HCEC 1CT (cell line): ENCODE results near the gene CHD6.

Experiments
- DNase-seq: peaks from one replicate; pipeline ENCODE4 v3.0.0-alpha.2; 2017

Gene CHD6

DNA sequence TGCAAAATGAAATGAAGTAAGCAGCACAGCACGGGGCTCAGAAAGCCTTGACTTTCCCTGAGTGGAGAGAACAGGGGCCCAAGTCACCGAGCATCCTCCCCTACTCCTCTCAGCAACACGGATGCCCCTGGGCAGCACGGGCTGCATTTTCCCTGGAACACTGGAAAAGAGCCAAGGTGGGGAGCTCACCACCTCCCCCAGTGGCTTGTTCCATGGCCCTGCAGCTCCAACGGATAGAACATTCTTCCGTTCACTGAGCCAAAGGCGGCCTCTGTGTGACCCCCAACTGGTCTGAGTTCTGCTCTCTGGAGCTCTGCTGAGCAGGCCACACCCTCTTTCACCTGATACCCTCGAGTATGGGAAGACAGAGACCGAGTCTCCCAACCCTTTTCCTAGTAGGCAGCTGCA is 230.7 kb downstream of the CHD6 start:
- DNase-seq, result no peak

DNA sequence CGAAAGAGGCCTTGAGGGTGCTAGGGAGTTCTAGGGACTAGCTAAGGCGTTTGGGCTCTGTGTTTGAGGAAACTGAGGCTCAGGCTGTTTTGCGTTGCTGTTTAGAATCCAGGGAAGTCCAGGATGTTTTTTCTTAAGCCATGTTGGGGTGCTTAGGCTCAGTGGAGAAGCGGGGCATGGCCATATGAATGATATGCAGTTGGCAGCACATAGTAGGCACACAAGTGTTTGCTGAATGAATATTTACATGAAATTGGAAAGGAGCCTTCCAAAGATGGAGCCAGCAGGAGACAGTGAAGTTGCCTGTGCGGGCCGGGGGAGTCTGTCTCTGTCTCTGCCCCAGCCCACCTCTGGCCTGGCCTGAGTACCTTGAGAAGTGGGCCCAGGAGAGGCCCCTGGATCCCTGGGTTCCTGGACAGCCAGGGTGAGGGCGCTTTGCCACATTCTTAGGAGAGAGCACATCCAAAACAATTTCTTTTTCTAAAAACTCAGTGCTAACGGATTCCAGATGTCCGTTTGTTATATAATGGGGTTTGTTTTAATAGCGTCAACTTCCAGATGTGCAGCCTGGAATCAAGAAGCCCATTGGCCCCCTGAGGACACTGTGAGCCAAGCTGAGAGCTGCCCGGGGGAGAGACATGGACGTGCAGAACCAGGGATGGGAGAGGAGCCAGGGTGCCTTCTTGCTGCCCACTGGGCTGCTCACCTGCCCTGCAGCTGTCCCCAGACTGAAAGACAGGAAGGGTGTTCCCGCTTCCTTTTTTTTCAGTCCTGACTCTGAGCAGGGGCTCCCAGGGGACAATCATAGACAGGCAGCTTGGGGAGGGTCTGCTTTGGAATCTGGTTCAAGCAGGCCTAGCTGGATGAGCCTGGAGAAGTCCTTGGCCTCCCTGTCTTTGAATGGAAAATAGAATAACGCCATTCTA is 231.4 kb downstream of the CHD6 start:
- no peak for DNase-seq

DNA sequence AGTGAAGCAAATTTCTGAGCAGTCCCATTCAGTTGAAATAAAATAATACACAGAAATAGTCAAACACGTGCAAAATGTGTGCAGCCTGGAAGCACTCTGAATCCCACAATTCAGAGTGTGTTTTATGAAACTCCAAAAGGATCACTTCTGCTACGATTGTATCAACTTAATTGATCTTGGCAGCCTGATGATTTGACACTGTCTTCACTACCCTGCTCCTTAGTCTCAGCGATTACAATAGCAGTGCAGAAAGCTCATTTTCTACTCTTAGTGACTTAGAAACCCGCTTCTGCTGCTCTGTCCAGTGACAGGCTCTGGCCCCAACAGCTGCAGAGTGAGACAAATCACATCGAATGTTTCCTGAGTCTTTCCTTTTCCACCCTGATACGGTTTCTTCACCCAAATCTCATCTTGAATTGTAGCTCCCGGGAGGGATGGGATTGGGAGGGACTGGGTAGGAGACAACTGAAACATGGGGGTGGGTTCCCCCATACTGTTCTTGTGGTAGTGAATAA is 235.3 kb downstream of the CHD6 start:
- DNase-seq, result no peak

DNA sequence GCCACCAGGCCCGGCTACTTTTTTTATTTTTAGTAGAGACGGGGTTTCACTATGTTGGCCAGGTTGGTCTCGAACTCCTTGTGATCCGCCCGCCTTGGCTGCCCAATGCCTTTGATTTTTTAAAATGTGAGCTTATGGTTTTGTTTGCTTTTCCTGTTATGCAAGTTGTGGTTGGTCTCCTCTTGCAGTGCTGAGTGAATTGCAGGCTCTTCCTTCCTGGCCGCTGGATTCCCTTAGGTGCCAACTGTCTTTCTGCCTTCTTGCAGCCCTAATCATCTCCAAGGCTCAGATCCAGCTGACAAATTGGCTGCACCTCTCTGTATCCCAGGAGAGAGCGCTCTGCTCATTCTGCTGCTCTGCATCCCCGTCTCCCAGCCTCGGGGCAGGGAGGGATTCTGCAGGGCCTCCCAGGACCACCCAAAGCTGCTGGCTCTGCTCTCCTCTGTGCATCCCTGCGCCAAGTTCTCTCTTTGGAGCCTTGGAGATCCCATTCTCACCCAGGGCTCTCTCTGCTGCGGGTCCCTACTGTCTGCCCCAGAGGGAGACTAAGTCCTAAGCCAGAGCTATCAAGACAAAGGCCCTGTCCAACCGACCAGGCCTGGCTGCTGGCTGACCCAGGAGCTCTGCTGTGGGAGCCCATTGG is 237.5 kb downstream of the CHD6 start:
- no peak for DNase-seq

DNA sequence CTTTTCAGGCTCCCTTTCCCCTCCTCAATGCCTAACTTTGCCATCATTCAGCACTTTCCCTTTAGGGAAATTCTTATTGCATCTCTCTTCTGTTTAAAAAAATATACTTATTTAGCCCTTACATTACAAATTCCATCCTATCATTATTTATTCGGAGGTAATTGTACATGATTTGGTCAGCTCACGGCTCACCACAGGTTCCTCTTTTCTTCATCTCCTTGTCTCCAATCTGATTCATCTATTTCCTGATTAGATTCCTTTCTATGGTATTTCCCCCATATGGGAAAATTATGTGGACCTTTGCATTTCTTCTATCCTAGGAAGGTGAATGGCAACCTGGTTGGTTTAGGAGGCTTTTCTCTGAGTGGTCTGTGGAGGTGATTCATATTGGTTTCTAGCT is 238.6 kb downstream of the CHD6 start:
- DNase-seq, result no peak

DNA sequence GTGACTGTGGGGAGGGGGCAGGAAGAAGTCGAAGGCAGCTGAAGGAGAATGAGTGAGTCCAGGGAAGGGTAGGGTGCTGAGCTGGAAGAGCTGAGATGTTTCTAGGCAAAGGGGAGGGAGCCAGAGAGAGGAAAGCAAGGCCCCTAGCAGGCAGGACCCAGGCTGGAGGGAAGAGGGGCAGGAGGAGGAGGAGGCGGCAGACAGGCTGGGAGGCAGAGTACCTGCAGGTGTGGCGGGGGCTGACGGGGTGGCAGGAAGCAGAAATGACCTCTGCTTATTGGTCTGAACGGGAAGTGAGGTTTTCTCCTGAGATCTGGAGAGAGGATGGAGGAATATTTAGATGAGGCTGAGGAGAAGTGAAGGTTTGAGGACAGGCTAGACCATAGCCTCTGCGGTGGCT is 240.9 kb downstream of the CHD6 start:
- DNase-seq, result no peak

DNA sequence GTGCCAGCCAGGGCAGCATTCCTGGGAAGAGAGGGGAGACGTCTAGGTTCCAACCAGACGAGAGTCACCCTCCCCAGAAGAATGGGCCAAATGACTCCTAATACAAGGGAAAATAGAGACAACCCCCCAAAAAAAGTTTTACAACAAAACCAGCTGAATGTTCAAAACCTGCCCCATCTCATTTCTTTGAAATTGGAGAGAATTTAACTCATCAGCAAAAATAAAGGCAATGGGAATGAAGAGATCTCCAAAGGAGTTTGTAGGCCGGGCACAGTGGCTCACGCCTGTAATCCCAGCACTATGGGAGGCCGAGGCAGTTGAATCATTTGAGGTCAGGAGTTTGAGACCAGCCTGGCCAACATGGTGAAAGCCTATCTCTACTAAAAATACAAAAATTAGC is 241.8 kb downstream of the CHD6 start:
- DNase-seq, result no peak

DNA sequence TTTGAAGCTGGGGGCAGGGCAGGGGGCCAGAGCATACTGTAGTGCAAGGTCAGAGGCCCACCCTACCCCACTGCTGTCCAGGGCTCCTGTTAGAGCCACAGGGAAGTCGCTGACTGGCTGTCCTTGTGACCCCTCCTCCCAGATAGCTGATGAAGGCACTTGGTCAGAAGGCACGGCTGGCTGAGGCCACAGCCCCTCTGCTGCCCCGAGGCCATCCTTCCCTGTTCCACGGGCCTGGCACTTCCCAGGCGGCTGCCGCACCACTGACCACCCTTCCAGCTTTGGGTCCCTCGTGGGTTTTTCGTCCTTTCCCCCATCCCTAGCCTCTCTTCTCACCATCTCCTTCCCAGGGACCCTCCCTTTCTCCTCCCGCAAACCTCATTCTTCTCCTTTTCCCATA is 242.3 kb downstream of the CHD6 start:
- DNase-seq, result no peak

DNA sequence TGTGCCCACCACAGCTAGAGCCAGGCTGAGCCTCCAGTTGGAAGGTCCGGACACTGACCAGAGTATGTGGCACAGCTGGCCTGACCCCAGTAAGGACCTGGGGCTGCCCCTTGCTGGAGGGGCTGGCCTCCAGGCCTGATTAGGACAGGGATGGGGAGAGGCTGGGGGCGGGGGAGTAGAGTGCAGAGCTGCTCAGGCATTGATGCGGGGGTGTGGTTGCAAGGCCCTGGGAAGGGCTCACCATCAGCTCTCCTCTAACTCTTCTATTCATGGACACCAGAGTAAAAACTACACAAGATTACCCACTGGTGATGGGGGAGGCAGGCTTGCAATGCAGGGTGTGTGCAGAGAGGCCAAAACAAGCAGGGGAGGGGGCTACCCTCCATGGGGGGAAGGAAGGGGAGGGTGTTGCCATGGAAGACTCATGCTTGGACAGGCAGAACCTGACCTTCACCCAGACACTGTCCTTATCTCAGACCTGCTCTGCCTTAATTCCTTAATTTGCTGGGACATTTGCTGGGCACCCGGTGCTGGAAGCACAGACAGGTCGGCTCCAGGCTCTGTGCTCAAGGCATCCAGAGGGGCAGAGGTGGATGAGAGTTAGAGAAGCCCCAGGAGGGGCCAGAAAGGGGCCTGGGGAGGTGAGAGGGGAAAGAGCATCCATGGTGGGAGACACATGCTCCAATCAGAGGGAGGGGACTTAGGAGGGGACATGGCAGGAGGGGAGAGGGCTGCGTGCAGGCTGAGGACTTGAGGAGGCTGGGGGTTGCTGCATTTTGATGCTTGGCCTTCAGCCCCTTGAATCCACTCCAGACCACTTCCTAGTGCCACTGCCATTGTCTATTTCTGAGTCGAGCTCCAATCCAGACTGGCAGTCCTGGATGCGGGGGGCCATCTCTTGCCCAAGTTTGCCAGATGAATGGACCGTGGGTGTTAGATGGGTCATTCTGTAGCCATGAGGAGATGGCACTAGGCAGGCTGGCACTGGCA is 244.0 kb downstream of the CHD6 start:
- no peak for DNase-seq

DNA sequence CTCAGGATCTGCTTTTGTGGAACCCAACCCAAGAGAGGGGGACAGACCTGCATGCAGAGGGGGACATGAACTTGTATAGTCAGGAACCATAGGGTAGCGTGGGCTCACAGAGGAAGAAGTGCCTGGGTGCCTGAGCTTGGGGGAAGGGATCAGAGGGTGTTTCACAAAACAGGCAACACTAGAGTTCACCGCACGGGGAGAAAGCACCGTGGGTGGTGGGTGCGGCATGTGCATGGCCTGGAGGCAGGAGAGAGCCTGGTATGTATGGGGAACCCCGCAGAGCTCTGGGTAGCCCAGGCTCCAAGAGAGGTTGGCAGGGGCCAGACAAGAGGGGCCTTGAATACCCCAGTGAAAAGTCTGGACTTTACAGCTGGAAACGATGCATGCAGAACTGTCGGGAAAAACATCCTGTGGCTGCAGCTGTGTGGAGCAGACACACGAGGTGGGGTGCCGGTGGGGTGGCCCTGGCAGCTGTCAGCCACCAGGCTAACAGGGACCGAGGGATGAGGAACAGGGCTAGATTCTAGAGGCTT is 244.9 kb downstream of the CHD6 start:
- DNase-seq, result no peak

DNA sequence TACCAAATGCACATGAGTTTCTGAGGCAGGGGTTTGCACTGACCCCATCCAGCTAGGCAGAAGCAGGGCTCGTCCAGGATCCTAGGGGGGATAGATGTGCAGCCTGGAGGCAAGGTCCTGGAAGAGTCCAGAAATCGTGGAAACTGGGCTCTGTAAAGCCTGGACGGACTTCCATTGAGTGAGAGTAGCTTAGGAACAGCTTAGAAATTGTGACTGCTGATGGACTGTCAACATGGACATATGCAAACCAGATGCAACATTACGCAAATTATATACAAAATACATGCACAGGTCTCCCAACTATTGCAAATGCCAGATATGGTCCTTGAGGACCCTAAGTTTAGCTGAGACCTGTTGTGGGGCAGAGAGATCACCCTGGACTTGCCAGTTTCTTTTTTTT is 246.8 kb downstream of the CHD6 start:
- no peak for DNase-seq

DNA sequence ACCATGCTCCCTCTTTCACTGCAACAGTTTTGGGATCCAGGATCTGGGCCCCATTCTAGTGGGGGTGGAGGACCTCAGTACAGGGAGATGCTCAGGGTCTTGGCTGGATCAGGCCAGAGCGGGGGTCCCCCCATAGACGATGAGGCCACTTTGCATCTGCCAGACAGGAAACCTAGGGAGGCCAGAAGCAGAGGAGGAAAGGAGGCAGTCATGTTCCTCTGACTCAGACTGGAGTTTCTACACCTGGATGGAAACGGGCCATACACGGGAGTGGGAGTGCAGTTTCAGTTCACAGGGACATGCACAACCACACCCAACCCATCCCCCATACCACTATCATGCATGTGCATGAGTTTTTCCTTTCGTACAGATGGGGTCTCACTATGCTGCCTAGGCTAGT is 248.0 kb downstream of the CHD6 start:
- no peak for DNase-seq

DNA sequence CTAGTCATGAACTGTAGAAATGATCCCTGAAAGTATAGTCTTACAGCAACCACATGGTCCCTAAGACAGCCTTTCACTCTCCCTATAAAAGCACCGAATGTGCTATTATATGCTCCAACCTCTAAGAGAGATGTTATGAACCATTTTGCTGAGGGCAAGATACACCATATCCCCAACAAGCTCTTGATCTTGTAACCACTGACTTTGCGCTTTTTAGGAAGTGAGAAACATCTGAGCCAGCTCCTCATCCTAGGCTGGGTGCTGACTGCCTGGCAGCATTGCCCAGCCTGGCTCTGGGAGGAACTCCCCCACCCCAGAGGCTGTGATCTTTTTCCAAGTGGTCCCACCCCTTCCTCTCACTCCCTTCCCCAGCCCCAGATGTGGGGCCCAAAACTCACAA is 248.5 kb downstream of the CHD6 start:
- DNase-seq, result no peak

DNA sequence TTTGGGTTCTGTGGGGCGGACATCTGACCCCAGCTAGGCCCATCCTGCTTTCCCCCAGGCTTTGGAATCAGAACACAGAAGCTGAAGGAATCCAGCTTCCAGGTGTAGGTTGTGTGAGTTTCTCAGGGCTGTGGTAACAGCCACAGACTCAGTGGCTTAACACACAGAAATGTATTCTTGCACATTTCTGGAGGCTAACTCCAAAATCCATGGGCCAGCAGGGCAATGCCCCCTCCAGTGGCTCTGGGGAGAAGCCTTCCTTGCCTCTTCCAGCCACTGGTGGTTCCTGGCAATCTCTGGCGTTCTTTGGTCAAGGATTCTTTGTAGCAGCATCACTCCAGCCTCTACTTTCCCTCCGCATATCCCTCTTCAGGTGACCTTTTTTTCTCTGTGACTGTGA is 250.2 kb downstream of the CHD6 start:
- no peak for DNase-seq

DNA sequence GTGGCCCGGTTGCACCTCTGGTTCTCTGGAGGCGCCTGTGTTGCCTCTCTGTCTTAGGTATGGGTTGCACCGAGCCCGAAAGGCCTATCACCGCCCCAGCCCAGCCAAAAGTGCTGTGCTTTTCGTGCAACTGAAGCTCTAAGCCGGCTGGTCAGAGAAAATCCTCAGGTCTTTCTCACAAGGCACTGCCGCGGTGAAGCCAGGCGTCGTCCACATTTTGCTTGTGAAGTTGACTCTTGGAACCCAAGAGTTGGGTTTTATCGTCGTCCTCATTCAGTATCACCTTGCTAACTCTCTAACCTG is 250.8 kb downstream of the CHD6 start:
- DNase-seq, result no peak

DNA sequence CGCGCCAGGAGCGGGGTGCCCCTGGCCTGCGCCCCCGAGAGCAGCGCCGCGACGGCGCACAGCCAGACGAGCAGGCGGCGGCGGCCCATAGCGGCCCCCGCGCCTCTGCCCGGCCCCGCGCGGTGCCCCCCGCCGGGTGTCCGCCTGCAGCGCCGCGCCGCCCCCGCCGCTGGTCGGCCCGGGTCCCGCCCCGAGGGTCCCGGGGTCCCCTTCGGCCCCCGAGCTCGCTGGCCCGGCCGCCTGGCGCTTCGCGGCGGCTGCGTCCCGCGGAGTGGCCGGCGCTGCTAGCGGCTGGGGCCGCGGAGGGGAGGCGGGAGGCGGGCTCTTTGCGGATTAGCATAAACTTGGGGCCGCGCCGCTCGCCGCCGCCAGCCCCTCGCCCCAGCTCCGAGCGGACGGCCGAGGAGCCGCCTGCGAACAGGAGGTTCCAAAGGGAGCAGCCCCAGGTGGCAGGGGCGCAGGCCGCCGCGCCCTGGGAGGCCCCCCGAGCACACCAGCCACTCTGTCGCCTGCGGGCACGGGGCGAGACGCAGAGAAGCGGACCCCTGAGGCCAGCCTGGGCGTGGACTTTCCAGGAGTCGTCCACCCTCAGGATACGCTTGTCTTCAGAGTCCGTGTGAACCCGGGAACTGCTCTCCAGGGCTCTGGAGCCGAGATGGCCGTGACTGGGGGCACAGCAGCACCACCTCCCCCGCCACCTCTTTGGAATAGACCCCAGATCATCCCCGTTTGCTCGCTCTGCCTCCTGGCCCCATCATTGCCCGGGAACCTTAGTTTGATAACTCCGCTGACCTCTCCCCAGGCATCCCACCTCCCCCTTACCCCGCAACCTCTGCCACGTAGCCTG is 251.4 kb downstream of the CHD6 start, which contains the start of gene EMILIN3:
TSS of gene EMILIN3 (minus strand) at position 273 of the 847 bp plus-strand sequence. CDS start at position 89, 184 bp downstream.
- DNase-seq, result no peak

DNA sequence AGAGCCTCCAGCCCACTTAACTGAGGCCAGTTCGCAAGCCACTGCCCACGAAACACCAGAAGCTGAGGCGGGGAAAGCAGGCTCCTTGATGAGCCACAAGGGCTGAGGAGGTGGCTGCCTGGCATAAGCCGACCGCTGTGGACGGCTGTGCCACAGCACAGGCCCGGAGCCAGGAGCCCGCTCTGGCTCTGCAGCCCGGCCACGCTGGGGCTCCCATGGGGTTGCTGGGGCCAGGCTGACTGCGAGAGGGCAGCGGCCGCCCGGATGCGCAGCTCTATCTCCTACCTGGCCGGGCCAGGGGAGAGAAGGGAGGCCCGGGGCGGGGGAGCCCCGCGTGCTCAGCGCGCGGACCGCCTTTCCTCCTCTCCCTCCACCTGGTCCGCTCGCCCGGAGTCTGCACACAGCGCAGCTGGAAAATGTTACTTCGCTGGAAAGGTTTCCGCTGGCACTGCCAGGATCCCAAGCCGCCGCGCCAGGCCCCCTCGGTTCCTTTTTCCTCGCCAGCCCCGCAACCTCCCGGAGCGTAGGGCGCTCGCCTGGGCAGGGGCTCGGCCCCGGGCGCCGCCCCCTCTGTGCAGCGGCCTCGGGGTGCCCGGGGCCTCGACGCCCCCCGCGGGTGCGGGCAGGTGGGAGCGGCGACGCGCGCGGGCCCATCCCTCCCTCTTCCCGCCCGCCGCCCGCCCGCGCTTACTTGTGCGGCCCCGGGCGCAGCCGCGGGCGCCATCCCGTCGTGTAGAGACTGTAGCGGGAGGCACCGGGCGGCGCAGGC is 252.2 kb downstream of the CHD6 start:
- DNase-seq, result no peak

DNA sequence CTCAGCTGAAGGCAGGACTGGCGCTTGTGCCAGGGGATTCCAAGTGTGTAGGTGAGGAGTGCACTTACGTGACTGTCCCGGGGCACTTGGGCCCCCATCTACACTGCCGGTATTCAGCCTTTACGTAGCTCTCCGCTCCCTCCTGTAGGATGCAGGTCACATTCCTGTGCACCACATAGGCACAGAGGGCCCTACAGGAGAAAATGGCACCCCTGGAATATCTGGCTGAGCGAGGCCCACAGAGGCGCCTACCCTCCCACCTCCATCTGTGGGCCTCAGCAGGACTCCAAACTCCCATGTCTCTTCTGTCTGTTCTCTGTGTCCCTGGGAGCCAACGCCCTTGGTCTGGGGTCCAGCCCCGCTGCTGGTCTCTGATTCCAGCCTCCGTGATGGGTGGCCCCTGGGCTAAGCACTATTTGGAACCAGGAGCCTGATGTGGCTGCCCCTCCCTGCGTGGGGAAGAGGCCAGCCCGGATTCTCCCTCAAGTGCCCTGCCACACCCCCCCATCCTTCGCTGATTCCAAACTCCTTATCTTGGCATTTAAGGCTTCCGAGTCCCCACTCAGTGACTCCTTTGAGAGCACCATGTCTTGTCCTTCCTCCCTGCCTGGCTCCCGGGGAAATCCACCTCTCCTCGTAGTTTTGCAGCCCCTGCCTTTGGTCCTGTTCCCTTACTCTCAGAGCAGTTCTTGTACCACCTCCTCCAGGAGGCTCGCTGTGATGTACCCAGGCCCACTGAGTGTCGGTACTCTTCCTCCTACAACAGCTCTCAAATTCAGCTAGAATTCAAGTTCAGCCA is 253.0 kb downstream of the CHD6 start:
- no peak for DNase-seq

DNA sequence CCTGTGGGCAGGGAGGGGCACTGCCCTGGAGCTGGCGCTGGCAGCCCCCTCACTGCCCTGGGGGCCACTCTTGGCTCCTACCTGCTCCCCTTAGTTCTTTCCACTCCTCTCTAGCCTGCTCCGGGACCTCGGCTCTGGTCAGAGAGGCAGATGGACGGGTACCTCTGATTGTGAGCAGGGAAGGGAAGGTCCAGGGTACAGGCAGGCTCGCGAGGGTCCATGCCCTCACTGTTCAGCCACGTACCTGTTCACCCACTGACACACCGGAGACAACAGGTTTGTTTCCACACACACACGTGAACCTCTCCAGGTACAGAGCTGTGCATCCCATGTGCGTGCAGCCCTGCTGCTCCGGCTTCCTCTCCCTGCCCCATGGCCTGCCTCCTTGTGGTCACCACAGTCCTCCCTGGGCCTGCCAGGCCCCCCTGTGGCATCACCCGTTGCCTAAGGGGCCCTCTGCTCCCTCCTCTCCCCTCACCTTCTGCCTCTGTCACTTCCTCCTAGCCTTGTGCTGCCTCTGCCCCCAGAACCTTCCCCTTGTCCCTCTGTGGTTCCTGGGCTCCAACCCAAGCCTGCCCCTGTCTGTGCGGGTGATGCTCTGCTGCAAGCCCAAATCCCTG is 253.8 kb downstream of the CHD6 start:
- no peak for DNase-seq

DNA sequence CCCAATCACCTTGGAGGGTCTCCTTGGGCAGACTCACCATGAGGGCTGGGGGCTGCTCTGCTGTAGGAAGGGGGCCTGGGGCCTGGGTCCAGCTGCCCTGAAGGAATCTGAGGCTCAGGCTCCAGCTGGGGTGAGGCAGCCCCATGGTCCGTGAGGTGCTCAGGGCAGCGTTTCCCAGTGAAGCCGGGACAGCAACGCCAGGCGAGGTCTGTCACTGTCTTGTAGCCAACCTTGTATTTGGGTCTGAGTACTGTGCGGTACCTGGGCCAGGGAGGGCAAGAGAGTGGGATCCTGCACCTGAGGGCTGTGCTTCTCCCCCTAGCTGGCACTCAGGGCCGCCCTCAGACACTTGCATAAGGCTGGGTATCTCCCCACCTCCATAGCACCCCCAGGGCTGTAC is 254.6 kb downstream of the CHD6 start:
- DNase-seq, result no peak
